ENCODE results near the gene CCDC187. TPM values are rescaled to one million over a fixed set of nuclear protein-coding genes. Genes with fewer than 3 reads are reported as not detected.

CCDC187 gene
- polyA plus RNA-seq, 1 donor (not counting 4 experiments of a cell fraction or from before 2014, with no cell fraction given), result 0.03 TPM

- H4K20me1 ChIP-seq (ENCODE audit: control insufficient read depth, extremely low read depth, insufficient read depth, low read length), result no peaks in the 10 kb centered on the region
- no peak overlapping the region for H3K4me2 ChIP-seq (ENCODE audit: control insufficient read depth, extremely low read depth, insufficient read depth, low read depth, low read length)
- no peak overlapping the region for H3K9ac ChIP-seq (ENCODE audit: control insufficient read depth, extremely low read depth, insufficient read depth, low read length)
- no peak for TF ChIP-seq EZH2 (IDR thresholded peaks at IDR 0.05; ENCODE audit: low read length)
- TF ChIP-seq CTCF (optimal IDR thresholded peaks at IDR 0.05 in 1 of 3, IDR thresholded peaks at IDR 0.05 in 1 of 3, conservative IDR thresholded peaks at IDR 0.05 in 1 of 3; ENCODE audit: extremely low read depth in 1 of 3, insufficient read depth in 2 of 3, low read length in 3 of 3), result no peak
- FAIRE-seq (no peak), DNase-seq (ENCODE audit: low read depth, low spot score) (no peak)
- peaks cover 2% of the 10 kb centered on the region for H3K4me1 ChIP-seq (ENCODE audit: control insufficient read depth, extremely low read depth, insufficient read depth, low read length)
- H3K36me3 ChIP-seq (ENCODE audit: control insufficient read depth in 2 of 2, extremely low read depth in 1 of 2, insufficient read depth in 2 of 2, low read length in 2 of 2), result no peaks in the 10 kb centered on the region
- peaks cover 32% of the 10 kb centered on the region for H3K27me3 ChIP-seq (ENCODE audit: control insufficient read depth, extremely low read depth, insufficient read depth, low read length)
- no peak overlapping the region for H2AFZ ChIP-seq (ENCODE audit: control insufficient read depth, low read length)
- H3K79me2 ChIP-seq (ENCODE audit: control insufficient read depth, insufficient read depth, low read length), result no peaks in the 10 kb centered on the region
- H3K27ac ChIP-seq (ENCODE audit: control insufficient read depth, insufficient read depth, low read length), result no peak overlapping the region
- peaks cover 4% of the 10 kb centered on the region for H3K9me3 ChIP-seq (ENCODE audit: control insufficient read depth, low read depth, low read length)
- no peaks in the 10 kb centered on the region for H3K9me1 ChIP-seq (ENCODE audit: control insufficient read depth, extremely low read depth, insufficient read depth, low read length)
- no peak overlapping the region for H3K4me3 ChIP-seq (ENCODE audit: control insufficient read depth in 2 of 3, extremely low read depth in 1 of 3, insufficient read depth in 2 of 3, low read depth in 1 of 3, low read length in 3 of 3)
- dilution Hi-C loops (cut with MboI; ENCODE audit: extremely low pct_ligation_motif_present, low sequenced_read_pairs), result no loop called here
Observed at GRCh38 chr9:136291306-136292025, 12.4 kb downstream of the CCDC187 start.

- Histone ChIP-seq H2AFZ (ENCODE audit: control insufficient read depth, low read length) (no peak overlapping the region), H3K36me3 (ENCODE audit: control insufficient read depth in 2 of 2, extremely low read depth in 1 of 2, insufficient read depth in 2 of 2, low read length in 2 of 2) (no peaks in the 10 kb centered on the region), H3K4me3 (ENCODE audit: control insufficient read depth in 2 of 3, extremely low read depth in 1 of 3, insufficient read depth in 2 of 3, low read depth in 1 of 3, low read length in 3 of 3) (no peak overlapping the region), H3K27ac (ENCODE audit: control insufficient read depth, insufficient read depth, low read length) (no peak overlapping the region), H3K4me1 (ENCODE audit: control insufficient read depth, extremely low read depth, insufficient read depth, low read length) (no peaks in the 10 kb centered on the region), H3K4me2 (ENCODE audit: control insufficient read depth, extremely low read depth, insufficient read depth, low read depth, low read length) (no peak overlapping the region), H4K20me1 (ENCODE audit: control insufficient read depth, extremely low read depth, insufficient read depth, low read length) (no peaks in the 10 kb centered on the region), H3K79me2 (ENCODE audit: control insufficient read depth, insufficient read depth, low read length) (no peaks in the 10 kb centered on the region), H3K9ac (ENCODE audit: control insufficient read depth, extremely low read depth, insufficient read depth, low read length) (no peak overlapping the region), H3K27me3 (ENCODE audit: control insufficient read depth, extremely low read depth, insufficient read depth, low read length) (peaks cover 32% of the 10 kb centered on the region), H3K9me1 (ENCODE audit: control insufficient read depth, extremely low read depth, insufficient read depth, low read length) (no peaks in the 10 kb centered on the region), H3K9me3 (ENCODE audit: control insufficient read depth, low read depth, low read length) (peaks cover 4% of the 10 kb centered on the region)
- dilution Hi-C loops (cut with MboI; ENCODE audit: extremely low pct_ligation_motif_present, low sequenced_read_pairs), result no loop called here
- TF ChIP-seq CTCF (optimal IDR thresholded peaks at IDR 0.05 in 1 of 3, IDR thresholded peaks at IDR 0.05 in 1 of 3, conservative IDR thresholded peaks at IDR 0.05 in 1 of 3; ENCODE audit: extremely low read depth in 1 of 3, insufficient read depth in 2 of 3, low read length in 3 of 3) (no peak), EZH2 (IDR thresholded peaks at IDR 0.05; ENCODE audit: low read length) (no peak)
- DNase-seq (ENCODE audit: low read depth, low spot score) (no peak), FAIRE-seq (no peak)
Observed at GRCh38 chr9:136290508-136291000, 13.3 kb downstream of the CCDC187 start.
